ENCODE data around the gene COL15A1.
A peak's percentile ranks its signal among the peaks of the same experiment; 100 is the strongest.

The COL15A1 gene

DNA sequence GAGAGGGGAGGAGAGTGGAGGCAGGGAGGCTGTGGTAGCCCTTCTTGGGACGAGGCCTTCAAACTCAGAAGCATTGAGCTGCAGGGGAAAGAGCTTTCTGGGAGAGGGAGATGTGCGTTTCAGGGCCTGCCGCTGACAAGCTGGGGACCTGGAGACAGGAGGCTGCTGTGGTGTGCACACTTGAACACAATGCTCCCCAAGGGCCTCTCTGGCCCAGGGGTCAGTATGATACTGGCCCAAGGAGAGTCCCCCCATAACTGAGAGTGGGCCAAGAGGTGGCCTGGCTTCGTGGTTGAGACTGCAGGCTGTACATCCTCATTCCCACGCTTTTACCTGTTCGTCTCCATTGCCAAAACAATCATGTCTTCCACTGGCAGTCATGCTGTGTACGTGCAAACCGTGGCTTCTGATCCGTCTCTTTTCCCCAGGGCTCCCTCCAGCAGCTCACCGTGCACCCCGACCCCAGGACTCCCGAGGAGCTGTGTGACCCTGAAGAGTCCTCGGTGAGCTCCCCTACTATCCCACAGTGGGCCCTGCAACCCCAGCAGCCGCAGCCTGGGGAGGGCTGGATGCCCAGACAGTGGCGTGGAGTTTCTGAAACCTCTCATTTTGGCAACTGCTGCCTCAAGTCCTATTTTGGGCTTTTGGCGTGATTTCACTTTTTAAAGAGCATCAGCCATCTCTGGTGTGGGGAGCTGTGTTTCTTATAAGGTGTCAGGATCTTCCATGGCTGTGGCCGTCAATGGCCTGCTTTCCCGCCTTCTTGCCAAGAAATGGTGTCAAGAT, 43.4 kb downstream of the COL15A1 start:
- H3K36me3 ChIP-seq, result no peaks in the 10 kb centered on the region
- peaks cover 75% of the 10 kb centered on the region for H3K27me3 ChIP-seq
- no peak overlapping the region for H3K27ac ChIP-seq
- H4K20me1 ChIP-seq, result peaks cover 43% of the 10 kb centered on the region
- H3K9ac ChIP-seq, result no peak overlapping the region
- H3K9me3 ChIP-seq, result peaks cover 18% of the 10 kb centered on the region
- TF ChIP-seq Cebpa-rat (IDR thresholded peaks at IDR 0.05), result no peak
- no peak overlapping the region for H3K4me2 ChIP-seq
- H3K4me1 ChIP-seq, result peaks cover 6% of the 10 kb centered on the region
- H3K4me3 ChIP-seq, result no peak overlapping the region

DNA sequence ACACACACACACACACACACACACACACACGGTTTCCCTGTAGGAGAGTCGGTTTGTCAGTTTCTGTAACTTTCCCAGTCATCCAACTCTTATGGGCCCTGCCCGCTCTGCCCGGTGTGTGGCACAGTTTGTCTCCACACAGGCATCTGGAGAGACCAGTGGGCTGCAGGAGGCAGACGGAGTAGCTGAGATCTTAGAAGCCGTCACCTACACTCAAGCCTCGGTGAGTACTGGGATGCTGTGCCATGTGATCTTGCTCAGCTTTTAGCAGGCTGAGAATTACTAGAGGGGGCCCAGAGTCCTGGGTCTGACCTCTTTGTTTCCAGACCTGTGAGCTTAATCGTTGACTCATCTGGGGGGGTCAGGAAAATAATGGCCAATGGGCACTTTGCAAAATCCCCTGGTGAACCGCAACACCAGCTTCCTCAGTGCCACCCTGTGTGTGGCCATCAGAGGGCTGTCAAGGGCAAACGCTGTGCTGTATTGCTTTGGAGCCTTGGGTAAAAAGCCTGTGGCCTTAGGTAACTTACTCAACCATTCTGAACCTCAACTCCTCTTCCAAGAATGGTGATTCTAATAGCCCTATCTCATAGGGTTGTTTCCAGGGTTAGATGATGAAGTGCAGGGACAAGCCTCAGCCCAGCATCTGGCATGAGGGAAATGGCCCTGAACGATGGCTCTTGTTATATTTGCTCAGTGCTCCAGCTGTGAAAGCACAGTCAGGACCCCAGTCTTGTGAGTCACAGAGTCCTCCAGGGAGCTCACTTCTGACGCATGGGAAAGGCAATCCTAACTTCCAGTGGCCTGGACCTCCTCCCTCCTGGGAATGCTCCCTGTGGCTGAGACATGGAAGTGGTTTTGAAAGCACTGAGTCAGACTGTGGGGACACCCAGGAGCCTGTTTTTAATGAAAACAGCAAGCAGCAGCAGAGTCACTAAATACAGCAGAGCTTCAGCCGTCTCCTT, 45.6 kb downstream of the COL15A1 start:
- no peak for TF ChIP-seq Cebpa-rat (IDR thresholded peaks at IDR 0.05)
- Histone ChIP-seq H3K4me3 (no peak overlapping the region), H3K9me3 (peaks cover 19% of the 10 kb centered on the region), H3K27me3 (peaks cover 87% of the 10 kb centered on the region), H4K20me1 (peaks cover 56% of the 10 kb centered on the region), H3K36me3 (no peaks in the 10 kb centered on the region), H3K4me2 (no peak overlapping the region), H3K27ac (no peak overlapping the region), H3K4me1 (peaks cover 23% of the 10 kb centered on the region), H3K9ac (no peak overlapping the region)

DNA sequence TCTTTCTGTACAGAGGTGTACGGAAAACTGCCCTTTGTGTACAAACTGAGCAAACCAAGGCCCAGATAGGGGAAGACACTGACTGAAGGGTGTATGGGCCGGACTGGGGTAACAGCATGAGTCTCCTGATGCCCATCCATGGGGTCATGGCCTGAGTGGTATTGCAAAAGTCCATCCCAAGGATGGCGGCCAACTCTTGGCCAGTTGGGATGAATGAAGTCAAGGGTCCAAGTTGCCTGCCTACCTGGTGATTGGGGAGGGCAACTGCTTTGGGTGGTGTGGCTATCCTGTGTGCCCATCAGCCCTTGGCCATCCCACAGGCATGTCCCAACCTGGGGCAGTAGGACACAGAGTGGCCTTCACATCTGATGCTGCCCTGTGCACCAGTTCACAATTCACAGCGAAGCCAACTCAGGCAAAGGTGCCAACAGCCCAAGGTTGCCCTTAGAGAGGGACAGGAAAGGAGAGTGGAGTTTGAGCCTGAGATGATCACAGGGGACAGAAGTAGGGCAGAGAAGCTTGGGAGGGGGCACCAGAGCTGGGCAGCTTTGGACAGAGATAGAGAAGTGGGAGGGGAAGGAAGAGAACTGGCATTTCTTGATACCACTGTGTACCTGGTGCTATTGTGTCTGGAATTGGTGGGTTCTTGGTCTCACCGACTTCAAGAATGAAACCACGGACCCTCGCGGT, 46.6 kb downstream of the COL15A1 start:
- H3K4me1 ChIP-seq, result peaks cover 23% of the 10 kb centered on the region
- no peak overlapping the region for H3K4me2 ChIP-seq
- no peak overlapping the region for H3K27ac ChIP-seq
- H3K27me3 ChIP-seq, result peaks cover 96% of the 10 kb centered on the region
- H3K4me3 ChIP-seq, result no peak overlapping the region
- H4K20me1 ChIP-seq, result peaks cover 65% of the 10 kb centered on the region
- H3K9me3 ChIP-seq, result peaks cover 19% of the 10 kb centered on the region
- H3K36me3 ChIP-seq, result no peaks in the 10 kb centered on the region
- no peak for TF ChIP-seq Cebpa-rat (IDR thresholded peaks at IDR 0.05)
- H3K9ac ChIP-seq, result no peak overlapping the region

DNA sequence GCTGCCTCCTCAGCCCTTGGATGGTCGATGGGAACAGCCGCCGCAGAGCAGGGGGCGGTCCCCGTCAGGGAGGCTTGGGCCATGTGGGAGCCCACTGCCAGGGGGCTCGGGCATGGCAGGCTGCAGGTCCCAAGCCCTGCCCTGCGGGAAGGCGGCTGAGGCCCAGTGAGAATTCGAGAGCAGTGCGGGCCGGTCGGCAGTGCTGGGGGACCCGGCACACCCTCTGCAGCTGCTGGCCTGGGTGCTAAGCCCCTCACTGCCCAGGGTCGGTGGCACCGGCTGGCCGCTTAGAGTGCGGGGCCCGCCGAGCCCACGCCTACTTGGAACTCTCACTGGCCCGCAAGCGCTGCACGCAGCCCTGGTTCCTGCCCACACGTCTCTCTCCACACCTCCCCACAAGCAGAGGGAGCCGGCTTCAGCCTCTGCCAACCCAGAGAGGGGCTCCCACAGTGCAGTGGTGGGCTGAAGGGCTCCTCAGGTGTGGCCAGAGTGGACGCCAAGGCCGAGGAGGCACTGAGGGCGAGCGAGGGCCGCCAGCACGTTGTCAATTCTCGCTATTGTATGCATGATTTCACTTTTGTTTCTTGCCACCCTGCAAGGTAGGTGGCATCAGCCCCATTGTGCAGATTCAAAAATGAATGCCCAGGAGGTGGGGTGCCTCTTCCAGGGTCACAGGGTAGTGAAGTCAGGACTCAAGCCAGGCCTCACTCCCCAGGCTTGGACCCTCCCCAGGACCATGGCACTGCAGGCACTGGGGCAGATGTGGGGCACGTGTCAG, 48.6 kb downstream of the COL15A1 start:
- Histone ChIP-seq H3K27ac (no peak overlapping the region), H3K9ac (no peak overlapping the region), H3K4me1 (peaks cover 26% of the 10 kb centered on the region), H3K4me2 (peak overlapping the region; percentile 69), H3K36me3 (no peaks in the 10 kb centered on the region), H3K27me3 (peaks cover 99% of the 10 kb centered on the region), H3K4me3 (no peak overlapping the region), H4K20me1 (peaks cover 75% of the 10 kb centered on the region), H3K9me3 (peaks cover 19% of the 10 kb centered on the region)
- TF ChIP-seq Cebpa-rat (IDR thresholded peaks at IDR 0.05), result no peak

DNA sequence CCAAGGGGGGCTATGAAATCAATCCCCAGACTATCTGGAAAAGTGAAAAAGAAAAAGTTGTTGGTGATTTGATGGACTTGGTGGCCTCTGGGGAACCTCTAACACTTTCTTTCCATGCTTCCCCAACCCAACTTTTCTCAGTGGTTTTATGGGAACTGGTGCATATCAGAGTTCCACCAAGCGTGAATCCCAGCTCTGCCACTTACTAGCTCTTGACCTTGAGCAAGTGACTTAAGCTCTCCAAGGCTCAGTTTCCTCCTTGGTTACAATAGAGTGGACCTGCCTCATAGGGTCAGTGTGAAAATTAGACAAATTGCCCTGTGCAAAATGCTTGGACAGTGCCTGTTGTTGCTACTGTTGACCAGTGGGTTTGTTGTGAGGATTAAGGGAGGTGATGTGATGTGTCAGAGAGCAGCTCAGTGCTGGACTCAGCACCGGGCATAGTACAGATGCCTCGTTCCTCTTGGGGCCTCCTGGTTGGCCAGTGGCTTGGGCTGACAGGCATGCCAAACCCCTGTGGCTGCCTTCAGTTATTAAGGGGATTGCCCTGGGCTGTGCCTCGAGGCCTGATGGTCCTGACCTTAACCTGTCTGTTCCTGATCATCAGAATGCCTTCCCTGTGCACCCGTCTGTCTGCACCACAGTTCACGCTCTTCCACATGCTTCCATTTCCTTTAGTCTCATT, 49.3 kb downstream of the COL15A1 start:
- peaks cover 19% of the 10 kb centered on the region for H3K9me3 ChIP-seq
- H3K27ac ChIP-seq, result no peak overlapping the region
- no peak overlapping the region for H3K4me3 ChIP-seq
- H3K4me1 ChIP-seq, result peaks cover 34% of the 10 kb centered on the region
- no peak for TF ChIP-seq Cebpa-rat (IDR thresholded peaks at IDR 0.05)
- peak overlapping the region; percentile 69 for H3K4me2 ChIP-seq
- H3K36me3 ChIP-seq, result no peaks in the 10 kb centered on the region
- H4K20me1 ChIP-seq, result peaks cover 74% of the 10 kb centered on the region
- peaks cover 95% of the 10 kb centered on the region for H3K27me3 ChIP-seq
- no peak overlapping the region for H3K9ac ChIP-seq

DNA sequence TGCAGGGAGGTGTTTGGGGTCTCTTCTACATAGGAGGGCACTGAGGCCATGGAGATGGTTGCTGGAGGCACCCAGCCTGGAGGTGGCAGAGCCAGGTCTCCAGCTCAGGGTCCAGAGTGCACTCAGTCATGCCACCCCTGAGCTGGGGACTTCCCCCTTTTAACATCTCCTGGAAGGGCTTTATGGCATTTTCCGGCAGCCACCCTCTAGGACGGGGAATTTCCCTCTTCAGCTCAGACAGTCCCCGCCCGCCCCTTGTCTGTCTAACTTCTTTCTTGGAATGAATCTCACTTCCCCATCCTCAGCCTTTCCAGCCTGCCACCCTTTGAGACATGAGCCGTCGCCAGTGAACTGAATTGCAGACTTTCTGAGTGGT, 49.9 kb downstream of the COL15A1 start:
- H4K20me1 ChIP-seq, result peaks cover 74% of the 10 kb centered on the region
- TF ChIP-seq Cebpa-rat (IDR thresholded peaks at IDR 0.05), result no peak
- H3K9me3 ChIP-seq, result peaks cover 19% of the 10 kb centered on the region
- peaks cover 93% of the 10 kb centered on the region for H3K27me3 ChIP-seq
- no peak overlapping the region for H3K27ac ChIP-seq
- H3K4me1 ChIP-seq, result peaks cover 39% of the 10 kb centered on the region
- no peaks in the 10 kb centered on the region for H3K36me3 ChIP-seq
- H3K9ac ChIP-seq, result no peak overlapping the region
- H3K4me3 ChIP-seq, result no peak overlapping the region
- H3K4me2 ChIP-seq, result peak overlapping the region; percentile 69

DNA sequence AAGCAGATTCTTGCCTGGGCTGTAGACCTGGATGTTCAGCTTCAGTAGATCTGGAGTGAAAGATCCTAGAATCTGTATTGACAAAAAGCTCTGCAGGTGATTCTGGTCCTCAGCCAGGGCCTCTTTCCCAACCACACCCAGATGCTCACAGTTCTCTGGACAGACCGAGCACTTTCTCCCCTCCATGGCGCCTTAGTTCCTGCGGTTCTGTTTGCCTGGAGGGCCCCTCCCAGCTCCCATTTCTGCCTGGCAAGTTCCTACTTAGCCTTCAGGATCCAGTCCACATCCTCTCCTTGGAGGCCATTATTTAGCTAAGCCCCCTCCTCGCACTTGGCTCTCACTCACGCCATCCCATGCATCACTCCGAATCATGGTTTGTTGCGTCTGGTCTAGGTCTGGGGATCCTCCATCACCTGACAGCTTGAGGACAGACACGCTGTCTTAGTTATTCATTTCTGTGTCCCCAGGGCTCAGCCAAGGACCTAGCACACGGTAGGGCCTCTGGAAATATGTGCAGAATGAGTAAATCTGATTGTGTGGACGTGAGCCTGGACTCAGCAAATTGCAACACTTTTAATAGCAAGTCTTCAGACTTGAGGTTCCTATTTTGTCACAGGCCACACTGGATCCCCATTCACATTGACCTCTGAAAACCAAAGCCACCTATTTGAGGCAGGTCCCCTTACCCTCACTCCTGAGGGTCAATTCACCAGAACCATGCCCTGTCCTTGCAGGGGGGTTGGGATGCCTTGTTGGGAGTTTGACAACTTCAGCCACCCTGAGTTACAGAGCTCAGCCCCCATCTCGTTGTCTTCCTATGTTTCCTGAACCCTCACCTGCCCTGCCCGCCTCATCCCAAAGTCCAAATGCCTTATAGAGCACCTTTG, 50.7 kb downstream of the COL15A1 start:
- Histone ChIP-seq H3K9me3 (peaks cover 19% of the 10 kb centered on the region), H4K20me1 (peaks cover 75% of the 10 kb centered on the region), H3K4me1 (peaks cover 42% of the 10 kb centered on the region), H3K4me2 (no peak overlapping the region), H3K27ac (no peak overlapping the region), H3K36me3 (no peaks in the 10 kb centered on the region), H3K27me3 (peaks cover 88% of the 10 kb centered on the region), H3K4me3 (no peak overlapping the region), H3K9ac (no peak overlapping the region)
- TF ChIP-seq Cebpa-rat (IDR thresholded peaks at IDR 0.05), result no peak

DNA sequence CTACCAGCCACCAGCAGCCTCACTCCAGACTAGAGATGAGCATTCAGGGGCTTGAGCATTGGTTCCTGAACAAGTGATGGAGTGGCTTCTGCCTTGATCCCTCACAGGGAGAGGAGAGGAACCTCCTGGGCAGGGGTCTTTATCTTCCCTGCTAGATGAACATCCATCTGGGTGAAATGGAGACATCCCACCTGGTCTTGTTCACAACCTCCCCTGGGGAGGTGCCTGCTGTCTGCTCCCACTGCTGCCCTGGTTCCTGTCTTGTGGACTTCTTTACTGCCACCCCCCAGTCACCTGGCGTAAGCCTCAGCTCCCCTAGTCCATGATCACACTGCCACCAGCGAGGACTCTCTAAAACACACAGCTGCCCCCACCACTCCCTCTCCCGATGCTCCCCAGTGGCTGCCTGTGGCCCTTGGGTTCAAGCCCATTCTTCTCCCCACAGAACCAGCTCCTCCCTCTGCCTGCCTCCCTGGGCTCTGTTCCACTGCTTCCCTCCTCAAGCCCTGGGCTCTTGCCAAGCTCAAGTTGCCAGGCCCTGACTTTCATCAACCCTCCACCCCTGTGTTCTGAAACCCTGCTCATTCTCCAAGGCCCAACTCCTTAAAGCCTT, 51.5 kb downstream of the COL15A1 start:
- no peak for TF ChIP-seq Cebpa-rat (IDR thresholded peaks at IDR 0.05)
- Histone ChIP-seq H3K4me2 (no peak overlapping the region), H3K4me3 (no peak overlapping the region), H3K4me1 (peaks cover 38% of the 10 kb centered on the region), H3K9ac (no peak overlapping the region), H3K36me3 (no peaks in the 10 kb centered on the region), H4K20me1 (peaks cover 68% of the 10 kb centered on the region), H3K9me3 (peaks cover 19% of the 10 kb centered on the region), H3K27me3 (peaks cover 81% of the 10 kb centered on the region), H3K27ac (no peak overlapping the region)

All from BLaER1 (cell line).